GM12865 (cell line): ENCODE measurements around the gene MESD.
A peak's percentile ranks its signal among the peaks of the same experiment; 100 is the strongest.

Experiments used
- DNase-seq: peaks from one replicate; pipeline ENCODE4 v3.0.0; 2010; ENCODE audit warnings: low read depth
- H3K4me3 ChIP-seq: 2 replicates; pipeline ENCODE4 v1.5.1; 2011; ENCODE audit warnings: mild to moderate bottlenecking, low read depth, low read length, control low read depth
- CTCF ChIP-seq: IDR thresholded peaks from 2 replicates; pipeline ENCODE4 v1.5.1; 2011; ENCODE audit warnings: low read length, control low read depth, low read depth, inconsistent platforms; ENCODE audit not compliant: insufficient read depth; ENCODE audit errors: missing control alignments

MESD gene

GRCh38 chr15:81000144-81000623, 10.6 kb upstream of the MESD start:
- peak; percentile 22 for DNase-seq
- no peak for TF ChIP-seq CTCF
- H3K4me3 ChIP-seq: peak overlapping the region; percentile 87

GRCh38 chr15:80999623-81000036, 10.0 kb upstream of the MESD start:
- TF ChIP-seq CTCF: no peak
- H3K4me3 ChIP-seq: peak overlapping the region; percentile 87
- DNase-seq: peak; percentile 84

GRCh38 chr15:80998251-80998650, 8.6 kb upstream of the MESD start:
- no peak for DNase-seq
- no peak overlapping the region for H3K4me3 ChIP-seq
- no peak for TF ChIP-seq CTCF

GRCh38 chr15:80997692-80998091, 8.1 kb upstream of the MESD start:
- DNase-seq: no peak
- H3K4me3 ChIP-seq: no peak overlapping the region
- no peak for TF ChIP-seq CTCF

- no peak overlapping the region for H3K4me3 ChIP-seq
- DNase-seq: peak; percentile 58
- TF ChIP-seq CTCF: peak; percentile 51
Observed at GRCh38 chr15:80996247-80996646, 6.6 kb upstream of the MESD start.

- TF ChIP-seq CTCF: no peak
- DNase-seq: no peak
- no peak overlapping the region for H3K4me3 ChIP-seq
Observed at GRCh38 chr15:80992441-80992840, 2.8 kb upstream of the MESD start.

- no peak overlapping the region for H3K4me3 ChIP-seq
- no peak for DNase-seq
Observed at GRCh38 chr15:80992006-80992405, 2.4 kb upstream of the MESD start.

More at GRCh38 chr15:80992006-80992405, 2.4 kb upstream of the MESD start:
- TF ChIP-seq CTCF: no peak
